Fibroblast of skin of back (primary cell): Measurements from ENCODE around the gene FURIN.
"Not testable (repeated sequence)": the region's sequence is repeated elsewhere in the genome, so short reads cannot be mapped to it uniquely, and the experiment has no call there.

Experiments
- DNase-seq: peaks from one replicate; pipeline ENCODE4 v3.0.0-alpha.2; 2013

FURIN gene

GRCh38 chr15:90870354-90871138 is 2.2 kb downstream of the FURIN start:
- DNase-seq: no peak

- no peak for DNase-seq
Measured at GRCh38 chr15:90871139-90871715, 2.8 kb downstream of the FURIN start.

GRCh38 chr15:90871716-90872485 is 3.5 kb downstream of the FURIN start:
- no peak for DNase-seq

GRCh38 chr15:90872486-90873184 is 4.2 kb downstream of the FURIN start:
- DNase-seq: peak; percentile 86

GRCh38 chr15:90873488-90873997 is 5.2 kb downstream of the FURIN start:
- DNase-seq: no peak

GRCh38 chr15:90873998-90874605 is 5.7 kb downstream of the FURIN start:
- DNase-seq: no peak

GRCh38 chr15:90874986-90875385 is 6.6 kb downstream of the FURIN start:
- not testable (repeated sequence) for DNase-seq

GRCh38 chr15:90875549-90875981 is 7.2 kb downstream of the FURIN start:
- no peak for DNase-seq

GRCh38 chr15:90876046-90876445 is 7.7 kb downstream of the FURIN start:
- no peak for DNase-seq

- no peak for DNase-seq
Measured at GRCh38 chr15:90876512-90877170, 8.3 kb downstream of the FURIN start.

GRCh38 chr15:90877315-90877714 is 8.9 kb downstream of the FURIN start:
- DNase-seq: no peak

- DNase-seq: no peak
Measured at GRCh38 chr15:90877996-90878395, 9.6 kb downstream of the FURIN start.

GRCh38 chr15:90878660-90879059 is 10.3 kb downstream of the FURIN start:
- DNase-seq: no peak

- no peak for DNase-seq
Measured at GRCh38 chr15:90879730-90880366, 11.5 kb downstream of the FURIN start.

- no peak for DNase-seq
Measured at GRCh38 chr15:90880381-90881145, 12.2 kb downstream of the FURIN start.

- DNase-seq: no peak
Measured at GRCh38 chr15:90881181-90881977, 13.0 kb downstream of the FURIN start.

GRCh38 chr15:90881978-90882721 is 13.8 kb downstream of the FURIN start:
- no peak for DNase-seq

GRCh38 chr15:90882781-90883525 is 14.6 kb downstream of the FURIN start:
- DNase-seq: no peak
